Uterus (tissue), 2 donors: ENCODE results near the gene KATNA1.

Experiments used
- CTCF ChIP-seq, 4 experiments: fragments of 200-600 bp in 2 of 4; fragments of 450-650 bp in 2 of 4; sonication (generic) in 2 of 4; IDR thresholded peaks; one replicate each; pipeline ENCODE4 v1.5.1; 2016 to 2019; ENCODE audit warnings: antibody characterized with exemption in 4 of 4, mild to moderate bottlenecking in 2 of 4, moderate library complexity in 1 of 4
- POLR2A ChIP-seq, 2 donors: fragments of 450-650 bp; IDR thresholded peaks; one replicate each; pipeline ENCODE4 v1.6.1; 2016; ENCODE audit warnings: antibody characterized with exemption in 2 of 2, mild to moderate bottlenecking in 1 of 2, moderate library complexity in 1 of 2

GRCh38 chr6:149581349-149581748 is 67.2 kb downstream of the KATNA1 start:
- TF ChIP-seq POLR2A (IDR thresholded peaks at IDR 0.05) (no peak), CTCF (IDR thresholded peaks at IDR 0.05) (no peak)
